ENCODE measurements around the gene LRRN3.

- TF ChIP-seq JUND (IDR thresholded peaks at IDR 0.05) (0 out of 2 replicates have a peak, but pooled peaks have one; percentile 2), YY1 (IDR thresholded peaks at IDR 0.05; ENCODE audit: low read depth) (no peak), POLR2AphosphoS5 (IDR thresholded peaks at IDR 0.05; ENCODE audit: low read depth, low read length) (no peak), RFX5 (IDR thresholded peaks at IDR 0.05; ENCODE audit: low read length) (no peak)
- TF ChIP-seq, protein P1, sequence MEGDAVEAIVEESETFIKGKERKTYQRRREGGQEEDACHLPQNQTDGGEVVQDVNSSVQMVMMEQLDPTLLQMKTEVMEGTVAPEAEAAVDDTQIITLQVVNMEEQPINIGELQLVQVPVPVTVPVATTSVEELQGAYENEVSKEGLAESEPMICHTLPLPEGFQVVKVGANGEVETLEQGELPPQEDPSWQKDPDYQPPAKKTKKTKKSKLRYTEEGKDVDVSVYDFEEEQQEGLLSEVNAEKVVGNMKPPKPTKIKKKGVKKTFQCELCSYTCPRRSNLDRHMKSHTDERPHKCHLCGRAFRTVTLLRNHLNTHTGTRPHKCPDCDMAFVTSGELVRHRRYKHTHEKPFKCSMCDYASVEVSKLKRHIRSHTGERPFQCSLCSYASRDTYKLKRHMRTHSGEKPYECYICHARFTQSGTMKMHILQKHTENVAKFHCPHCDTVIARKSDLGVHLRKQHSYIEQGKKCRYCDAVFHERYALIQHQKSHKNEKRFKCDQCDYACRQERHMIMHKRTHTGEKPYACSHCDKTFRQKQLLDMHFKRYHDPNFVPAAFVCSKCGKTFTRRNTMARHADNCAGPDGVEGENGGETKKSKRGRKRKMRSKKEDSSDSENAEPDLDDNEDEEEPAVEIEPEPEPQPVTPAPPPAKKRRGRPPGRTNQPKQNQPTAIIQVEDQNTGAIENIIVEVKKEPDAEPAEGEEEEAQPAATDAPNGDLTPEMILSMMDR (IDR thresholded peaks at IDR 0.05) = no peak
- TF ChIP-seq, protein P2, sequence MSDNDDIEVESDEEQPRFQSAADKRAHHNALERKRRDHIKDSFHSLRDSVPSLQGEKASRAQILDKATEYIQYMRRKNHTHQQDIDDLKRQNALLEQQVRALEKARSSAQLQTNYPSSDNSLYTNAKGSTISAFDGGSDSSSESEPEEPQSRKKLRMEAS (IDR thresholded peaks at IDR 0.05; ENCODE audit: low read depth) = no peak
- TF ChIP-seq, protein P3, sequence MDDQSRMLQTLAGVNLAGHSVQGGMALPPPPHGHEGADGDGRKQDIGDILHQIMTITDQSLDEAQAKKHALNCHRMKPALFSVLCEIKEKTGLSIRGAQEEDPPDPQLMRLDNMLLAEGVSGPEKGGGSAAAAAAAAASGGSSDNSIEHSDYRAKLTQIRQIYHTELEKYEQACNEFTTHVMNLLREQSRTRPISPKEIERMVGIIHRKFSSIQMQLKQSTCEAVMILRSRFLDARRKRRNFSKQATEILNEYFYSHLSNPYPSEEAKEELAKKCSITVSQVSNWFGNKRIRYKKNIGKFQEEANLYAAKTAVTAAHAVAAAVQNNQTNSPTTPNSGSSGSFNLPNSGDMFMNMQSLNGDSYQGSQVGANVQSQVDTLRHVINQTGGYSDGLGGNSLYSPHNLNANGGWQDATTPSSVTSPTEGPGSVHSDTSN (IDR thresholded peaks at IDR 0.05) = no peak
- TF ChIP-seq, protein P4, sequence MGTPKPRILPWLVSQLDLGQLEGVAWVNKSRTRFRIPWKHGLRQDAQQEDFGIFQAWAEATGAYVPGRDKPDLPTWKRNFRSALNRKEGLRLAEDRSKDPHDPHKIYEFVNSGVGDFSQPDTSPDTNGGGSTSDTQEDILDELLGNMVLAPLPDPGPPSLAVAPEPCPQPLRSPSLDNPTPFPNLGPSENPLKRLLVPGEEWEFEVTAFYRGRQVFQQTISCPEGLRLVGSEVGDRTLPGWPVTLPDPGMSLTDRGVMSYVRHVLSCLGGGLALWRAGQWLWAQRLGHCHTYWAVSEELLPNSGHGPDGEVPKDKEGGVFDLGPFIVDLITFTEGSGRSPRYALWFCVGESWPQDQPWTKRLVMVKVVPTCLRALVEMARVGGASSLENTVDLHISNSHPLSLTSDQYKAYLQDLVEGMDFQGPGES (IDR thresholded peaks at IDR 0.05; ENCODE audit: low read depth, low read length) = no peak
Measured at GRCh38 chr7:111074071-111074747, 16.7 kb upstream of the LRRN3 start.

All from SK-N-SH (cell line).